ENCODE measurements around the gene MTX3. TPM values are rescaled to one million over a fixed set of nuclear protein-coding genes. Genes with fewer than 3 reads are reported as not detected.

MTX3 gene
- total RNA-seq, 1 experiment from 2014 or later: 34.6 TPM

- TF ChIP-seq STAT6 (CRISPR knock-in tag; conservative IDR thresholded peaks at IDR 0.05; ENCODE audit: low read depth): no peak
- no peak for TF ChIP-seq JUN (CRISPR knock-in tag; IDR thresholded peaks at IDR 0.05)
Measured at GRCh38 chr5:79962575-79963222, 28.4 kb downstream of the MTX3 start (continued).

GRCh38 chr5:79961716-79962574, 29.1 kb downstream of the MTX3 start:
- no peak overlapping the region for H3K27ac Mint-ChIP-seq
- peak; percentile 85 for ATAC-seq
- no peak overlapping the region for H3K4me3 Mint-ChIP-seq
- TF ChIP-seq ESRRA (CRISPR knock-in tag; IDR thresholded peaks at IDR 0.05; ENCODE audit: borderline replicate concordance): peak; percentile 58; the same call in 1 of the 2 replicates
- no peak for TF ChIP-seq MAX (CRISPR knock-in tag; IDR thresholded peaks at IDR 0.05)
- TF ChIP-seq FOXP1 (CRISPR knock-in tag; IDR thresholded peaks at IDR 0.05; ENCODE audit: borderline replicate concordance): no peak
- H3K27me3 Mint-ChIP-seq (ENCODE audit: low read depth): no peaks in the 10 kb centered on the region
- H3K4me1 Mint-ChIP-seq: no peaks in the 10 kb centered on the region
- H3K36me3 Mint-ChIP-seq: no peaks in the 10 kb centered on the region
- POLR2A ChIA-PET: no interaction called here
- H3K9me3 Mint-ChIP-seq: peaks cover 8% of the 10 kb centered on the region; the same call in 1 of the 2 replicates
- CTCF ChIA-PET: no interaction called here
- DNase-seq (ENCODE audit: low spot score): no peak

GRCh38 chr5:79959407-79959806, 31.7 kb downstream of the MTX3 start:
- Mint-ChIP-seq H3K27ac (no peak overlapping the region), H3K4me3 (no peak overlapping the region), H3K36me3 (no peaks in the 10 kb centered on the region), H3K9me3 (peaks cover 8% of the 10 kb centered on the region; the same call in 1 of the 2 replicates), H3K4me1 (peaks cover 24% of the 10 kb centered on the region), H3K27me3 (ENCODE audit: low read depth) (no peaks in the 10 kb centered on the region)
- ChIA-PET POLR2A (no interaction called here), CTCF (no interaction called here)
- TF ChIP-seq ZNF138 (CRISPR knock-in tag; conservative IDR thresholded peaks at IDR 0.05): no peak
- TF ChIP-seq USF2 (CRISPR knock-in tag; IDR thresholded peaks at IDR 0.05): no peak
- no peak for TF ChIP-seq ZNF532 (CRISPR knock-in tag; IDR thresholded peaks at IDR 0.05; ENCODE audit: borderline replicate concordance)
- no peak for TF ChIP-seq NFE2L1 (CRISPR knock-in tag; IDR thresholded peaks at IDR 0.05)
- no peak for TF ChIP-seq ELF4 (CRISPR knock-in tag; IDR thresholded peaks at IDR 0.05; ENCODE audit: low read depth)
- no peak for TF ChIP-seq JUN (CRISPR knock-in tag; IDR thresholded peaks at IDR 0.05)
- TF ChIP-seq ZNF425 (CRISPR knock-in tag; conservative IDR thresholded peaks at IDR 0.05): no peak
- no peak for DNase-seq (ENCODE audit: low spot score)
- ATAC-seq: no peak
